T-helper 17 cell (primary cell): ENCODE measurements around the gene ZNF366. TPM values are rescaled to one million over a fixed set of nuclear protein-coding genes. Genes with fewer than 3 reads are reported as not detected.

Source experiments
- ATAC-seq: fragments of 150-1000 bp; cut with Tn5 transposase; 2 replicates; pipeline ENCODE4 v1.10.0; 2021; ENCODE audit warnings: mild to moderate bottlenecking, moderate library complexity
- DNase-seq, 3 donors: peaks; one replicate each; pipeline versions ENCODE4 v3.0.0 to v3.0.0-alpha.2; 2020 to 2021
- H3K9me3 ChIP-seq: one replicate; pipeline ENCODE4 v1.7.0; 2013; ENCODE audit warnings: low read length, mild to moderate bottlenecking; ENCODE audit not compliant: control insufficient read depth, poor library complexity, severe bottlenecking
- H3K27ac Mint-ChIP-seq: one replicate; pipeline ENCODE4 v1.8.0; 2022; ENCODE audit warnings: mild to moderate bottlenecking, moderate library complexity, mixed read lengths
- H3K27me3 Mint-ChIP-seq: one replicate; pipeline ENCODE4 v1.8.0; 2022; ENCODE audit warnings: mixed read lengths
- H3K36me3 Mint-ChIP-seq: one replicate; pipeline ENCODE4 v1.8.0; 2022; ENCODE audit warnings: low read depth, mixed read lengths
- H3K4me1 Mint-ChIP-seq: one replicate; pipeline ENCODE4 v1.8.0; 2022; ENCODE audit warnings: mild to moderate bottlenecking, mixed read lengths
- H3K4me3 Mint-ChIP-seq: one replicate; pipeline ENCODE4 v1.8.0; 2022; ENCODE audit warnings: mild to moderate bottlenecking, moderate library complexity, mixed read lengths
- total RNA-seq, 4 donors: library from RNA in 2 of 4; stranded (reverse) in 2 of 4; gene quantifications; one replicate each; pipeline ENCODE4 v1.2.3 and lab custom pipeline; 2022 to 2026

The ZNF366 gene
- total RNA-seq, 2 donors from 2014 or later, result 0.39 TPM; not detected in 1

DNA sequence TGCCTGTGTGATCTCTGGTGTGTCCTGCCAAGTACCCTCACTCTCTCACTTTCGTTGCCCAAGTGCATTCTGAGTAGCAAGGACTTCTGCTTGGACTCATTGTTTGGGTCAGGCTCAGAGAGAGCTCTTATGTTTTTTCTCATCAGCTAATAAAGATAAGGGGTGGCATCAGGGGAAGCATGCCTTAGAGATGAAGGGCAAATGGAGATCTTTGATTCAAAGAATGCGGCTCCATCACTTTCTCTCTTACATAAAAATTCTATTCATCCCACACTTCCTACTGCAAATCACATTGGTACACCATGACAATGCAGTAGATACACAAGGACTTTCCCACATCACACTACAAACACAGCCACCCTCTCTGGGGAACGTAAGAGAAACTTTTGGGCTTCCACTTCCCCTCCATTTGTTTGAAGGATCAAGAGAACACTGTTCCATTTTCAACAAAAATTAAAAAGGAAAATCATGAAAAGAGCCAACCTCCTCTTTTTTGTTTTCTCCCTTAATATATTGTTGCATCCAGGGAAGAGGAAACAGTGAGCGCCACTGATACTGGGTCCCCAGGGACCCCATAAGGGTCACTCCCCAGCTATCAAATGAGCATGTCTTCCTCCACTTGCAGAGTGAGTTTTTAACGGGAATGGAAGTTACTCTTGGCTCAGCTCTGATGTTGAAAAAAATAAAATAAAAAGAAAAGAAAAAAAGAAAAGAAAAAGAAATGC lies 73.0 kb downstream of the ZNF366 start:
- ATAC-seq (no peak), DNase-seq (no peak)
- peaks cover 46% of the 10 kb centered on the region for H3K27me3 Mint-ChIP-seq
- H3K9me3 ChIP-seq, result no peaks in the 10 kb centered on the region
- no peaks in the 10 kb centered on the region for H3K36me3 Mint-ChIP-seq
- no peak overlapping the region for H3K4me3 Mint-ChIP-seq
- no peaks in the 10 kb centered on the region for H3K4me1 Mint-ChIP-seq
- H3K27ac Mint-ChIP-seq, result no peak overlapping the region

DNA sequence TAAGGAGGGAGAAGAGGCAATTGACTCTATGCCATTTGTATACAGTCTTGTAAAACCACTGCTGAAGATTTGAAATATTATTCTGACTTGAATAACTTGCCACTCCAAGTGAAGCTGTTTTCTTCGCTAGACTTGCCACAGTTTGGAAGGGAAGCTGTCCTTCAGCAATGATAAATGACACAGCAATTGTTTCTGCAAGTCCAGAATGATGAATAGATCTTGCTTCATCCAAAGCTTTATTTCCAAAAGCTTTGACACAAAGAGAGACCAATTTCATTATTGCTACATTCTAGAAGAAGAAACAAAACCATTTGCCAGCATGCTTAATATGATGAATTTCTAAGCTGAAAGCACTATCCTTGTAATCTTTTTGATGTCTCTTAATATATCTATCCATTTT lies 73.7 kb downstream of the ZNF366 start:
- ATAC-seq (no peak), DNase-seq (no peak)
- no peak overlapping the region for H3K27ac Mint-ChIP-seq
- no peaks in the 10 kb centered on the region for H3K9me3 ChIP-seq
- H3K27me3 Mint-ChIP-seq, result peaks cover 52% of the 10 kb centered on the region
- no peak overlapping the region for H3K4me3 Mint-ChIP-seq
- no peaks in the 10 kb centered on the region for H3K36me3 Mint-ChIP-seq
- H3K4me1 Mint-ChIP-seq, result no peaks in the 10 kb centered on the region

DNA sequence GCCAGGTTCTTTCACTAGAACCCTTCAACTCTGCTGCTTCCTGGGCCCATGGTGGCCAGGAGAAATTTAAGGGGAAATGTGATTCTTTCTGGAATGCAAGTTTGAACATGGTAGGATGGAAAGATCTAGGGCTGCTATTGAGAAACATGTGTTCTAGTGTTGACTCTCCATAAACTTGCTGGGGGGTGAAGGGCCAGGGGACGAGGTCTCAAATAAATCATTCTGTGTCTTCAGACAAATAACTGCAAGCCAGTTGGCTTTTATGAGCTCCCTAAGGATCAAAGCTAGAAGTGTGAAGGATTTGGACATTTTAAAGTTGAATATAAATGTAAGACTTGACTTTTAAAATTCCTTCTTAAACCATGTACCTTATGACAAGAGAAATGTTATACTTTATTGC lies 78.5 kb downstream of the ZNF366 start:
- Mint-ChIP-seq H3K27ac (no peak overlapping the region), H3K27me3 (peaks cover 80% of the 10 kb centered on the region), H3K4me3 (no peak overlapping the region), H3K4me1 (no peaks in the 10 kb centered on the region), H3K36me3 (peaks cover 3% of the 10 kb centered on the region)
- DNase-seq, result no peak
- no peak for ATAC-seq
- no peaks in the 10 kb centered on the region for H3K9me3 ChIP-seq

DNA sequence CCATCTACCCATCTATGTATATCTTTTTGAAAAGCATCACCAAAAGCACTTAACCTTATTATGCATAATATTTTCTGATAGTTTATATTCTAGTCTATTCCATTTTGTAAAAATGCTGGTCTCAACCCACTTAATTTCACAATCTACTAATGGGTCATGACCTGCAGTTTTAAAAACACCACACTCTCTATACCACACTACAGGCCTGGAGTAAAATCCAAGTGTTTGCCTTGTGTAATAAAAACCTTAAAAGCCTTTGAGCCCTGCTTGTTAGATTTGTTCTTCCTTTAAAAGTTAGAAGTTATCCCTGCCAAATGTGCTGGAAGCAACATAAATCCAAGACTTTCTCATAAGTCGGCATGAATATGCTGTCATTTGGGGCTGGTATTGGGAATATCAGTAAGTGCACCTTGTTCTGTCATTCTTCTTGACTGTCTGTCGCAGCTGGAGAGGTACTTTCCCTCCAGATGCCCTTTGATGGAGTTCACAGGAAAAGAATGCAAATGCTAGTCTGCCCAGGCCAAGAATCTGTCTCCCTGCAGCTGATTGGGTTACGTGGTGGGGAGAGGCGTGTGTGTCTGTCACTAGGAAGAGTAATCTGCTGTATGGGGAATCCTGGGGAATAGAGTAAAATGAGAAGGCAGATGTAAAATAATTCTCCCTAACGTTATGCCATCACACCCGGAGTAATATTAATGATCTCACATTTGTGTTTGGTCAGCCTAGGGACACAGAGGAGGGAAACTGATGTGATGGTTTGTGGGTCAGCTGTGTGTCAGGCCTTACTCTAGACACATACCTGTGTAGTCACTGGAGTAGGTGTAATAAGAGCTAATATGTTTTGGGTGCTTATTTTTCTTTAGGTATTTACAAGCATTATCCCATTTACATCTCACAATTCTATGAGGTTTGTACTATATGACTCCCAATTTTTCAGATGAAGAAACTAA lies 79.4 kb downstream of the ZNF366 start:
- Mint-ChIP-seq H3K27me3 (peaks cover 71% of the 10 kb centered on the region), H3K4me3 (no peak overlapping the region), H3K4me1 (no peaks in the 10 kb centered on the region), H3K27ac (no peak overlapping the region), H3K36me3 (peaks cover 3% of the 10 kb centered on the region)
- no peak for ATAC-seq
- H3K9me3 ChIP-seq, result no peaks in the 10 kb centered on the region
- no peak for DNase-seq

DNA sequence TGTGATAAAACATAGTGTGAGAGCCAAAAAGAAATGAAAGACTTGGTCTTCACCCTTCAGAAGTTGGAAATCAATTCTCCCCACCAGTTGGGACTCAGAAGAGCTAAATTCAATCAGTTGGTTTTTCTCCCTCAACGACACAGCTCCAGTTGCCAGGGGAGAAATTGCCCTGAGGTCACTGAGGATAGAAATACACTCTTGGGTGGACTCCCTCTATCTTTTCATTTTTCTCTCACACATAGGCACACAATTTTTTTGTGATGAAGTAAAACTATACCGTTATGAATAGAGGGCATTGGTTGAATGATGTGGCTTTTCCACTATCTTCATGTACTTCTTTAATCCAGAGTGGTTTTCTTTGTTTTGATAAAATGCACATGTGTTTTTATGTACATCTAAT lies 80.2 kb downstream of the ZNF366 start:
- H3K4me1 Mint-ChIP-seq, result no peaks in the 10 kb centered on the region
- DNase-seq (no peak), ATAC-seq (no peak)
- H3K9me3 ChIP-seq, result no peaks in the 10 kb centered on the region
- no peak overlapping the region for H3K27ac Mint-ChIP-seq
- no peak overlapping the region for H3K4me3 Mint-ChIP-seq
- peaks cover 65% of the 10 kb centered on the region for H3K27me3 Mint-ChIP-seq
- H3K36me3 Mint-ChIP-seq, result peaks cover 3% of the 10 kb centered on the region

DNA sequence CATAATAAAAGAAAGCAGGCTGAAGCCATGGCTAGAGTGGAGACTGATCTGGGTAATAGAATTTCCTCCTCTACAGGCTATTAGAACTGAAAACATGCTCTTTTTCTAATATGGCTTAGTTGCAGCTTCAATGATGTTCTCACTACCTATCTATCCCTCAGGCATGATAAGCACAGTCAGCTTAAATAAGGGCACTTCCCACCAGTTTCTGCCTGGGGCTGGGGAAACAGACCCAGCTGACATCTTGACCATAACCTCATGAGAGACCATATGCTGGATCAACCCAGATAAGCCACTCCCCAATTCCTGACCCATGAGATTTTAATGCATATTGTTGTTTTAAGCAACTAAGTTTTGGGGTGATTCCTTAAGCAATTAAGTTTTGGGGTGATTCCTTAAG lies 81.2 kb downstream of the ZNF366 start:
- H3K4me3 Mint-ChIP-seq, result no peak overlapping the region
- no peak overlapping the region for H3K27ac Mint-ChIP-seq
- no peaks in the 10 kb centered on the region for H3K9me3 ChIP-seq
- DNase-seq (no peak), ATAC-seq (no peak)
- H3K4me1 Mint-ChIP-seq, result no peaks in the 10 kb centered on the region
- H3K27me3 Mint-ChIP-seq, result peaks cover 65% of the 10 kb centered on the region
- H3K36me3 Mint-ChIP-seq, result peaks cover 3% of the 10 kb centered on the region

DNA sequence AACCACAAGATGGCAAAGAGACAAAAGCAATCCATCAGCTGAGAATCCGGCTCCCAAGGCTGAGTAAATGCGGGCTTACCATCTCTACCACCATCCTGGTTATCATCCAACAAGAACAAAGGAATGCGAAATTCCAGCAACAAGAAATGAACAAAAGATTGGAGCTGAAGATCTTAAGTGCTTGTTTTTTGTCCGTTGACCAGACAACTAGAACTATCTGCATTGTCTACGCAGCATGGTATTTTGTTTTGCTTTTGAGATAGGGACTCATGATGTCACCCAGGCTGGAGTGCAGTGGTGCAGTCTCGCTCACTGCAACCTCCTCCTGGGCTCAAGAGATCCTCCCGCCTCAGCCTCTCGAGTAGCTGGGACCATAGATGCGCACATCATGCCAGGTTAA lies 88.9 kb downstream of the ZNF366 start:
- no peaks in the 10 kb centered on the region for H3K9me3 ChIP-seq
- H3K4me1 Mint-ChIP-seq, result no peaks in the 10 kb centered on the region
- DNase-seq (no peak), ATAC-seq (no peak)
- H3K27me3 Mint-ChIP-seq, result no peaks in the 10 kb centered on the region
- H3K4me3 Mint-ChIP-seq, result no peak overlapping the region
- no peaks in the 10 kb centered on the region for H3K36me3 Mint-ChIP-seq
- no peak overlapping the region for H3K27ac Mint-ChIP-seq

DNA sequence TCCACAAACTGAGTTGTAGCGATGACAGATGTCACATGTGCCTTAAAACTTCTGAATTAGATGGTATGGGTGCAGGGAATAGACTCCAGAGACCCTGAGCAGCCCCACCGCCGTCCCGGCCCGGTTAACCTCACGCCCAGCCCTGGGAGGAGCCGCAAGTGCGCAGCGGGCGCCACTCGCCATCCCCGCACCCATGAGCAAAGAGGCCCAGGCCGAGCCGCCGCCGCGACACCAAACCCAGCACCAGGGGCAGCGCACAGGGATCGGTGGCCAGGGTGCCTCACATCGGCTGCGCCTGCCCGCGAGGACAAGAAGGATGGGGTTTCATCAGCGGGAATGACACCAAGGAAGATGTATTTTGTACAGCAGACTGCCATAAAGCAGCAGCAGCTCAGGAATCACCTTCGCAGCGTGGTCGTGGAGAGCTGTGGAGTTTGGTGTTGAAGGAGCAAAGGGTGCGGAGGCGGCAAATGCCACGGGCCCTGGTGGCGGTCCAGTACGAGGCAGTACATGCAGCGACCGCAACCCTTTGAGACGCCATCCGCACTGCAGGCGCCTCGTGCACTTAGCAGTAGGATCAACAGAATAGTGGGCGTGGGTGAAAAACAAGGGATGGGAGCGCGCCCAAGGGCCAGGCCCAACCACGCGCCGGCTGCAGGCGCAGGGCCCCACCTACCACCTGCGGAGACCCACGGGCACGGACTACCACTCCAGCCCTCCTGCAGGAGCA lies 89.7 kb downstream of the ZNF366 start:
- Mint-ChIP-seq H3K27ac (no peak overlapping the region), H3K4me1 (no peaks in the 10 kb centered on the region), H3K36me3 (no peaks in the 10 kb centered on the region), H3K27me3 (no peaks in the 10 kb centered on the region), H3K4me3 (no peak overlapping the region)
- no peak for DNase-seq
- ATAC-seq, result no peak
- H3K9me3 ChIP-seq, result no peaks in the 10 kb centered on the region

DNA sequence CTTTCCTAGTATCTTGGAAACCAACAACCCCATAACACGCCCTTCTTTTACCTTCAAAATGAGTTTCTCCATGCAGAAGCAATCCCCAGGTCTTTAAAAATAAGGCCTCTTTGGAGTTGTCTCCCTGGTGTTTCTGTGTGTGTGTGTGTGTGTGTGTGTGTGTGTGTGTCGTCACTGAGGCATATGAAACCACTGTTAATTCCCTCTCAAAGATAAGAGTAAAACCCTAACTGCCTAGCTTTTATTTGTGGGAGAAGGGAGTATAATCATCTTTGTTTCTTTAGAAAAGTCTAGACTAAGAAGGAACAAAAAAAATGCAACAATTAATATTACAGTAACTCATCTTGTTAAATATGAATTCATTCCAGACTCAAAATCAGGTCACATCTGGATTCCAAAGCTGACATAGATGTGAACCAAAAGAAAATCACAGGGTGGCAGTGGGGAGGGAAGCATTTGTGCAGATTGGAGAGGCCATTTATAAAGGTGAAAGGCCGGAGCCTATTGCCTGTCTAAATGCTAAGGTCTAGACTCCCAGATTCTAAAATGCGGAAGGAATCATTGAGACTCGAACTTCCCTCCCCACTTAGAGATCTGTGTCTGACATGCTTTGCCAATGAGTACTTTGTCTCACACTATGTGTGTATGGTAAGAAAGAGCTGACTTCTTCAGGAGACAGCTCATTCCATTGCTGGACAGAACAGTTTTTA lies 91.4 kb downstream of the ZNF366 start:
- no peaks in the 10 kb centered on the region for H3K9me3 ChIP-seq
- Mint-ChIP-seq H3K27ac (no peak overlapping the region), H3K36me3 (no peaks in the 10 kb centered on the region), H3K4me1 (no peaks in the 10 kb centered on the region), H3K4me3 (no peak overlapping the region), H3K27me3 (no peaks in the 10 kb centered on the region)
- DNase-seq, result no peak
- no peak for ATAC-seq

DNA sequence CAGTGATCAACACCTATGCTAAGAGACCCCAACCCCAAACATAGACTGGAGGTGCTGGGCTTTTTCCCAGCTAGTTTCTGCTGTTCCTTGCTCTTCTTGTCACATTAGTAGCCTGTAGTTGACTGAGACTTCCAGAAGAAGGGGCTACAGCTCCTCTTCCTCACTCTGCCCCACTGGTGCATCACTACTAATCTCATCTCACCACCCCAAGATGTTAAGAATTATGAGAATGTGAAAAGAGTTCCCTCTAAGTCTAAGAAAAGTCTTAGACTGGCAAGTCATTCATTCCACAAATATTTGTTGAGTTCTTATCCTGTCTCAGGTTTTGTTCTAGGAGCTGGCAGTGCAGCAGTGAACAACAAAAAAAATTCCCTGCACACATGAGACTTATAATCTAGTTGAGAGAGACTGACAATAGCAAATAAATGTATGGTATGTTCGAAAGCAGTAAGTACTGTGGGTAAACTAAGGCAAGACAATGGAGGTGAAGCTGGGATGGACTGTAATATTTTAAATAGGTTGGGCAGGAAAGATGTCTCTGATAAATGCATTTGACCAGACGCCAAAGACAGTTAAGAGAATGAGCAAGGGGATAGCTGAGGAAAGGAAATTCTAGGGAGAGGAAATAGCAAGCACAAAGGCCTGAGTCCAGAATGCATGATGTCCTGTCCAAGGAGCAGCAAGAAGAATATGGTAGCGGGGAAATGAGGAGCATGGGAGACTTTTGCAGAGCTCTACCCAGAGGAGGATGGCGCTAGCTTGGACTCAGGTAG lies 94.7 kb downstream of the ZNF366 start:
- Mint-ChIP-seq H3K27ac (no peak overlapping the region), H3K27me3 (peaks cover 6% of the 10 kb centered on the region), H3K4me3 (no peak overlapping the region), H3K36me3 (no peaks in the 10 kb centered on the region), H3K4me1 (no peaks in the 10 kb centered on the region)
- DNase-seq, result no peak
- H3K9me3 ChIP-seq, result no peaks in the 10 kb centered on the region
- no peak for ATAC-seq

DNA sequence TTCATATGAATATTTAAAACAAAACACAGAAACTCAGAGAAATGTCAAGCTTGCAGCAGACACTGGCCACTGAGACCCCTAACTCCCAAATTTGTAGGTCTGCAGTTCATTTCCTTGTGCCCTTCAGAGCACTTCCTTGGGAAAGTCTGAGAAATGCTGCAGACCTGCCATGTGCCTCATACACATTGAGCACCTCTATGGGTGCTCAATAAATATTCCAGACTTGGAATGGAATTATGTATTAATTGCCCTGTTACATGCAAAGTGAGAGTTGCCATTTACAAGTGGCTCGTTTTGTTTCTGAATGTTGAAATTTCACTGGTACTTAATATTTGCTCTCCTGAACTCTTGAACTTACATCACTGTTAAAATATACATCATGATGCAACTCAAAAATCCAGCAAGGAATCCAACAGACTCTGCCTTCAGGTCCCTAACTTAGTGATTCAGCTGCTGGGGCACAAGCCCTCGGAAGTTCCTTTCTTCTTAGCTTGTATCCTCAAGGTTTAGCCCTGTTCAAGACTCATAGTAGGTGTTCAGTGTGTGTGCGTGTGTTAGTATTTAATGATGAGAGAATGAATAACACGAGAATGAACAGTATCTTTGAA lies 96.4 kb downstream of the ZNF366 start:
- DNase-seq (no peak), ATAC-seq (no peak)

DNA sequence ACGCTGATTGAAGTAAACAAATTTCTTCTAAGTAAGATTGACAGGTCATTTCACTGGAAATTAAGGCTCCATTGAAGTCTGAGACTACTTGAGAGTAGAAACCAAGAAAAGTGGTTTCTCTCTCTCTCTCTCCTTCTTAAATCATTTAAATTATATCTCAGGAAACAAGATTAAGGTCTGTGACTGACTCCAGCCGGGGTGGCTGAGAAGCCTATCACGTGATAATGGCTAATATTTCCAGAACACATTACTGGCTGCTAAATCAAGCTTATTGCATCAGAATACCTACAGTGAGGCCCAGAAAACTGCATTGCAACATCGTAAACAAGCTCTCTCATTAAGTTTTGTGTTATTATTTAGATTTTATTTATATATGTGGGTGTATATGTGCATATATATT lies 98.6 kb downstream of the ZNF366 start:
- Mint-ChIP-seq H3K4me1 (no peaks in the 10 kb centered on the region), H3K4me3 (no peak overlapping the region), H3K36me3 (no peaks in the 10 kb centered on the region)

More for the DNA sequence above, 96.4 kb downstream of the ZNF366 start:
- H3K9me3 ChIP-seq, result no peaks in the 10 kb centered on the region
- no peak overlapping the region for H3K27ac Mint-ChIP-seq
- no peaks in the 10 kb centered on the region for H3K36me3 Mint-ChIP-seq
- H3K4me1 Mint-ChIP-seq, result no peaks in the 10 kb centered on the region
- peaks cover 6% of the 10 kb centered on the region for H3K27me3 Mint-ChIP-seq
- H3K4me3 Mint-ChIP-seq, result no peak overlapping the region

More for the DNA sequence above, 98.6 kb downstream of the ZNF366 start:
- peaks cover 6% of the 10 kb centered on the region for H3K27me3 Mint-ChIP-seq
- no peak overlapping the region for H3K27ac Mint-ChIP-seq
- no peak for DNase-seq
- ATAC-seq, result no peak
- H3K9me3 ChIP-seq, result no peaks in the 10 kb centered on the region
